Testis (tissue), 2 donors: ENCODE results near the gene CACNG8.

Experiments
- POLR2A ChIP-seq: fragments of 450-650 bp; IDR thresholded peaks from one replicate; pipeline ENCODE4 v1.6.1; 2017; ENCODE audit warnings: antibody characterized with exemption, mild to moderate bottlenecking, moderate library complexity
- TF ChIP-seq, protein P1 (sequence below), 3 experiments: fragments of 450-650 bp in 2 of 3; fragments of 200-600 bp in 1 of 3; sonication (generic) in 1 of 3; IDR thresholded peaks; one replicate each; pipeline ENCODE4 v1.5.1; 2016 to 2019; ENCODE audit warnings: antibody characterized with exemption in 3 of 3, mild to moderate bottlenecking in 2 of 3, moderate library complexity in 1 of 3

DNA sequence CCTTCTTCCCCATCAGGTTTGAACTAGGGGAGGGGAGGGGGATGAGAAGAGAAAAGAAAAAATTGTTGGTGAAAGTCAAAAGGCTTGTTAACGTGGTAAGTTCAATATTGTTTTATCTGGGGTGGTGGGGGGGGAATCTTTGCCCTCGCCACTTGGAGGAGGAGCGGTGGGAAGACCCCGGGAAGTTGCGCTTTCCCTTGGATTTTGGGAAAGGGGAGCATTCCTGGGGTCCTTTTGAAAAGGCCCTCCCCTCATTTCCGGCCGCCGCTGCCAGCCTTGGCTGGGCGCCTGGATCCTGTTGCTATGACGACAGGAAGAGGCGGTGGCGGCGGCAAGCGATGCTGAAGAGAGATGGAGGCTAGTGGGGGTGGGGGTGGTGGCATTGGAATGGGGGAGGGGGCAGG lies 4.6 kb upstream of the CACNG8 start:
- no peak for TF ChIP-seq POLR2A
- TF ChIP-seq, protein P1, sequence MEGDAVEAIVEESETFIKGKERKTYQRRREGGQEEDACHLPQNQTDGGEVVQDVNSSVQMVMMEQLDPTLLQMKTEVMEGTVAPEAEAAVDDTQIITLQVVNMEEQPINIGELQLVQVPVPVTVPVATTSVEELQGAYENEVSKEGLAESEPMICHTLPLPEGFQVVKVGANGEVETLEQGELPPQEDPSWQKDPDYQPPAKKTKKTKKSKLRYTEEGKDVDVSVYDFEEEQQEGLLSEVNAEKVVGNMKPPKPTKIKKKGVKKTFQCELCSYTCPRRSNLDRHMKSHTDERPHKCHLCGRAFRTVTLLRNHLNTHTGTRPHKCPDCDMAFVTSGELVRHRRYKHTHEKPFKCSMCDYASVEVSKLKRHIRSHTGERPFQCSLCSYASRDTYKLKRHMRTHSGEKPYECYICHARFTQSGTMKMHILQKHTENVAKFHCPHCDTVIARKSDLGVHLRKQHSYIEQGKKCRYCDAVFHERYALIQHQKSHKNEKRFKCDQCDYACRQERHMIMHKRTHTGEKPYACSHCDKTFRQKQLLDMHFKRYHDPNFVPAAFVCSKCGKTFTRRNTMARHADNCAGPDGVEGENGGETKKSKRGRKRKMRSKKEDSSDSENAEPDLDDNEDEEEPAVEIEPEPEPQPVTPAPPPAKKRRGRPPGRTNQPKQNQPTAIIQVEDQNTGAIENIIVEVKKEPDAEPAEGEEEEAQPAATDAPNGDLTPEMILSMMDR (IDR thresholded peaks at IDR 0.05) = no peak
